ENCODE data around the gene EEF1A1.
A peak's percentile ranks its signal among the peaks of the same experiment; 100 is the strongest.
"Not testable (repeated sequence)": the region's sequence is repeated elsewhere in the genome, so short reads cannot be mapped to it uniquely, and the experiment has no call there.

EEF1A1 gene

GRCh38 chr6:73537677-73538076 lies 16.8 kb upstream of the EEF1A1 start:
- DNase-seq (ENCODE audit: low spot score): no peak

- no peak for DNase-seq (ENCODE audit: low spot score)
These were observed 13.8 kb upstream of the EEF1A1 start for GRCh38 chr6:73534628-73535027.

- no peak for DNase-seq (ENCODE audit: low spot score)
These were observed 11.5 kb upstream of the EEF1A1 start for GRCh38 chr6:73532293-73532692.

- no peak for DNase-seq (ENCODE audit: low spot score)
These were observed 8.1 kb upstream of the EEF1A1 start for GRCh38 chr6:73528897-73529296.

GRCh38 chr6:73525546-73526330 lies 4.9 kb upstream of the EEF1A1 start:
- no peak for DNase-seq (ENCODE audit: low spot score)

GRCh38 chr6:73523434-73524123 lies 2.7 kb upstream of the EEF1A1 start:
- no peak for DNase-seq (ENCODE audit: low spot score)

- peak; percentile 88 for DNase-seq (ENCODE audit: low spot score)
These were observed 636 bp upstream of the EEF1A1 start for GRCh38 chr6:73521351-73521985.

- DNase-seq (ENCODE audit: low spot score): peak; percentile 61
These were observed 725 bp downstream of the EEF1A1 start for GRCh38 chr6:73519926-73520687.

GRCh38 chr6:73518982-73519881 lies 1.6 kb downstream of the EEF1A1 start:
- DNase-seq (ENCODE audit: low spot score): not testable (repeated sequence)

- not testable (repeated sequence) for DNase-seq (ENCODE audit: low spot score)
These were observed 2.5 kb downstream of the EEF1A1 start for GRCh38 chr6:73518100-73518981.

GRCh38 chr6:73516514-73517489 lies 4.0 kb downstream of the EEF1A1 start:
- DNase-seq (ENCODE audit: low spot score): no peak

- no peak for DNase-seq (ENCODE audit: low spot score)
These were observed 5.6 kb downstream of the EEF1A1 start for GRCh38 chr6:73515204-73515655.

- DNase-seq (ENCODE audit: low spot score): no peak
These were observed 6.1 kb downstream of the EEF1A1 start for GRCh38 chr6:73514746-73515110.

- DNase-seq (ENCODE audit: low spot score): no peak
These were observed 7.4 kb downstream of the EEF1A1 start for GRCh38 chr6:73513496-73513854.

- DNase-seq (ENCODE audit: low spot score): no peak
These were observed 9.0 kb downstream of the EEF1A1 start for GRCh38 chr6:73511796-73512195.

GRCh38 chr6:73509851-73510250 lies 11.0 kb downstream of the EEF1A1 start:
- no peak for DNase-seq (ENCODE audit: low spot score)

- no peak for DNase-seq (ENCODE audit: low spot score)
These were observed 12.1 kb downstream of the EEF1A1 start for GRCh38 chr6:73508776-73509175.

GRCh38 chr6:73506246-73506645 lies 14.6 kb downstream of the EEF1A1 start:
- no peak for DNase-seq (ENCODE audit: low spot score)

GRCh38 chr6:73505705-73506104 lies 15.1 kb downstream of the EEF1A1 start:
- DNase-seq (ENCODE audit: low spot score): not testable (repeated sequence)
